ENCODE data around the gene KLHDC3.

DNA sequence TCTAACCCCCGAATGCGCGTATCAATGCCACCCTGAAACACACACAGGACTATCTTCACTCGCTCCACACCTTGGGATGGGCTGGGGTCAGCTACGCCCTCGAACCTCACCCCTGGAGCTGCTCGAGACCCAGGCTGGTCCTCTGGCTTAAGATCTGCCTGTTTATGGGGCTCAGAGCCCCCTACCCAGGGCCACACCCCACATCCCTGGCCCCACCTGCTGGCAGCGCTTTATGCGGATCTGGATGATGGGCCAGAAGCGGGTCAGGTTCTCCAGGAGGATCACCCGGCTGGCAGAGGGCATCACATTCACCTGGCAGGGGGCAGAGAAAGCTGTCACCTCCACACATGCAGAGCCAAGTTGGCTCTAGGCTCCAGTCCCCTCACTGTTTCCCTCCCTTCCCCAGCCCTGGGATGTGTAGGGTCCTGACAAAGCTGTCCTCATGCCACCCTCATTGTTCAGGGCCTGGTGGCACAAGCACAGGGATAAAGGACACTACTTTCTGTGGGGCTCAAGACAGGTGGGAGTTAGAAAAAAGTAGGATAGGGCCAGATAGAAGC lies 31.4 kb downstream of the KLHDC3 start:
- TF ChIP-seq CTCF (IDR thresholded peaks at IDR 0.05; ENCODE audit: low read depth, low read length, poor library complexity, severe bottlenecking) (no peak), EZH2phosphoT487 (IDR thresholded peaks at IDR 0.05; ENCODE audit: borderline replicate concordance, low read length) (no peak)

Measured in DOHH2 (cell line).